Measurements from ENCODE around the gene CHAT. TPM values are rescaled to one million over a fixed set of nuclear protein-coding genes. Genes with fewer than 3 reads are reported as not detected.

The CHAT gene
- total and polyA plus RNA-seq, 4 donors, result not detected

- peaks cover 0 to 76% (median 39%) of the 10 kb centered on the region in 3 donors for H3K27me3 ChIP-seq (ENCODE audit: control insufficient read depth in 3 of 3, insufficient read depth in 3 of 3, low read length in 2 of 3)
- peaks cover 0 to 22% (median 6%) of the 10 kb centered on the region in 5 donors for H3K4me1 ChIP-seq (ENCODE audit: control insufficient read depth in 5 of 5, insufficient read depth in 5 of 5, low read length in 5 of 5)
- 76 to 78% methylated on average over 5 of the region's 5 CpGs for WGBS, 2 donors
- H3K36me3 ChIP-seq (ENCODE audit: control insufficient read depth in 4 of 4, insufficient read depth in 4 of 4, low read length in 4 of 4), result no peaks in the 10 kb centered on the region
- no peak overlapping the region for H3K27ac ChIP-seq (ENCODE audit: low read depth in 1 of 2, low read length in 1 of 2)
- DNase-seq, result no peak
- H3K9ac ChIP-seq (ENCODE audit: insufficient read depth in 1 of 2, low read length in 2 of 2), result no peak overlapping the region
- peaks cover 0 to 20% (median 0%) of the 10 kb centered on the region in 4 donors for H3K9me3 ChIP-seq (ENCODE audit: control insufficient read depth in 4 of 4, insufficient read depth in 3 of 4, low read length in 3 of 4)
- TF ChIP-seq CTCF (IDR thresholded peaks at IDR 0.05; ENCODE audit: control extremely low read depth, extremely low read depth), result no peak
- H3K4me3 ChIP-seq, result no peak overlapping the region
- no peak for ATAC-seq (ENCODE audit: insufficient read depth, low FRiP score)
Measured at GRCh38 chr10:49615721-49616120, 1.9 kb downstream of the CHAT start.

GRCh38 chr10:49616421-49617101, 2.7 kb downstream of the CHAT start:
- 72 to 73% methylated on average over 6 of the region's 6 CpGs for WGBS, 2 donors
- DNase-seq (peak; percentile 34 to 69 (median 64)), ATAC-seq (ENCODE audit: insufficient read depth, low FRiP score) (no peak)
- H3K4me1 ChIP-seq (ENCODE audit: control insufficient read depth in 5 of 5, insufficient read depth in 5 of 5, low read length in 5 of 5), result peaks cover 0 to 21% (median 0%) of the 10 kb centered on the region in 5 donors
- H3K36me3 ChIP-seq (ENCODE audit: control insufficient read depth in 4 of 4, insufficient read depth in 4 of 4, low read length in 4 of 4), result no peaks in the 10 kb centered on the region
- no peak overlapping the region for H3K9ac ChIP-seq (ENCODE audit: insufficient read depth in 1 of 2, low read length in 2 of 2)
- peaks cover 0 to 71% (median 33%) of the 10 kb centered on the region in 3 donors for H3K27me3 ChIP-seq (ENCODE audit: control insufficient read depth in 3 of 3, insufficient read depth in 3 of 3, low read length in 2 of 3)
- H3K27ac ChIP-seq (ENCODE audit: low read depth in 1 of 2, low read length in 1 of 2), result no peak overlapping the region
- peaks cover 0 to 12% (median 0%) of the 10 kb centered on the region in 4 donors for H3K9me3 ChIP-seq (ENCODE audit: control insufficient read depth in 4 of 4, insufficient read depth in 3 of 4, low read length in 3 of 4)
- no peak for TF ChIP-seq CTCF (IDR thresholded peaks at IDR 0.05; ENCODE audit: control extremely low read depth, extremely low read depth)
- no peak overlapping the region for H3K4me3 ChIP-seq

GRCh38 chr10:49617121-49618020, 3.5 kb downstream of the CHAT start:
- Histone ChIP-seq H3K4me3 (no peak overlapping the region), H3K27me3 (ENCODE audit: control insufficient read depth in 3 of 3, insufficient read depth in 3 of 3, low read length in 2 of 3) (peaks cover 0 to 63% (median 25%) of the 10 kb centered on the region in 3 donors), H3K27ac (ENCODE audit: low read depth in 1 of 2, low read length in 1 of 2) (no peak overlapping the region), H3K4me1 (ENCODE audit: control insufficient read depth in 5 of 5, insufficient read depth in 5 of 5, low read length in 5 of 5) (peaks cover 0 to 21% (median 0%) of the 10 kb centered on the region in 5 donors), H3K9ac (ENCODE audit: insufficient read depth in 1 of 2, low read length in 2 of 2) (no peak overlapping the region), H3K36me3 (ENCODE audit: control insufficient read depth in 4 of 4, insufficient read depth in 4 of 4, low read length in 4 of 4) (no peaks in the 10 kb centered on the region), H3K9me3 (ENCODE audit: control insufficient read depth in 4 of 4, insufficient read depth in 3 of 4, low read length in 3 of 4) (peaks cover 0 to 6% (median 0%) of the 10 kb centered on the region in 4 donors)
- WGBS, 2 donors, result 69 to 71% methylated on average over 7 of the region's 7 CpGs
- DNase-seq, result peak; percentile 72 to 90 (median 90)
- no peak for ATAC-seq (ENCODE audit: insufficient read depth, low FRiP score)
- TF ChIP-seq CTCF (IDR thresholded peaks at IDR 0.05; ENCODE audit: control extremely low read depth, extremely low read depth), result no peak

Data from lung (tissue), 12 donors.